ENCODE data around the gene KIF16B. TPM values are rescaled to one million over a fixed set of nuclear protein-coding genes. Genes with fewer than 3 reads are reported as not detected.
"Not testable (repeated sequence)": the region's sequence is repeated elsewhere in the genome, so short reads cannot be mapped to it uniquely, and the experiment has no call there.

Gene KIF16B
- total RNA-seq, 2 donors from 2014 or later, result 3.8 to 8.8 TPM

DNA sequence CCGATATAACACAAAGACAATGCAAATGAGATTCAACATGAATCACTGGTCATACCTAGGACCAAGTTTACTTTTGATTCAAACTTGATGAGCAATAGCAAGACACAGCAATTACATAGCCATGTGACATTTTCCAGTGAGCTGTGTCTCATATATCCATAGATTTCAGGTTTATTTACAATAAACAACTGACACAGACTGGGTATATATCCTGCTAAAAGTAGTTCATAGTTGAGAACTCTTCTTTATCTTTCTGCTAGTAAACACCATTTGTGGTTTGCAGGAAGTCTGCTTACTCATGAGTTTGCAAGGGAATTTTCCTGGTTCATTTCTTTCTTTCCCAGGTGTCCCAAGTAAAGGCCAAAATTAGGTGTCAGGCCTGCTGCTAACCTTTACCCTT lies 343.4 kb downstream of the KIF16B start:
- ATAC-seq (no peak), DNase-seq (ENCODE audit: low spot score) (no peak)
- Mint-ChIP-seq H3K36me3 (no peaks in the 10 kb centered on the region), H3K27ac (no peak overlapping the region), H3K9me3 (no peaks in the 10 kb centered on the region), H3K27me3 (peaks cover 0 to 1% of the 10 kb centered on the region in 2 donors), H3K4me3 (no peak overlapping the region), H3K4me1 (ENCODE audit: low read depth in 2 of 2) (peaks cover 0 to 1% of the 10 kb centered on the region in 2 donors)

DNA sequence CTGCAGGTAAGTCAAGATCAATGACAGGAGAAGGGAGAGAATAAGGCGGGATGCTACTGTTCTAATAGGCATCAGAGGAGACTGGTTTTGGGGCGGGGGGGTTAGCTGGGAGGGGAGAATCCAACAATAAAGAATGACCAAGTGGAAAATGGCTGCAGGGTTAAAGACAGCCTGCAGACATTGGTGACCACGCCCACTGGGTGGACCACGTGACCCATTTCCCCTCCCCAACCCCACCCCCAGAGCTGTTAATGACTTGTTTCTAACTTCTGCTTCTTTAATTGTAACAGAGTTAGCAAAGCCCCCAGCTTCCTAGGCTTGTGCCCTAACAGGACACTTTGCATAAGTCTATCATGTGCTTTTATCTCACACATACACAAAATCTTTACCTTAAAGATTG lies 344.5 kb downstream of the KIF16B start:
- Mint-ChIP-seq H3K36me3 (no peaks in the 10 kb centered on the region), H3K4me3 (no peak overlapping the region), H3K9me3 (no peaks in the 10 kb centered on the region), H3K27me3 (no peaks in the 10 kb centered on the region), H3K27ac (no peak overlapping the region), H3K4me1 (ENCODE audit: low read depth in 2 of 2) (no peaks in the 10 kb centered on the region)
- DNase-seq (ENCODE audit: low spot score), result no peak
- ATAC-seq, result no peak

DNA sequence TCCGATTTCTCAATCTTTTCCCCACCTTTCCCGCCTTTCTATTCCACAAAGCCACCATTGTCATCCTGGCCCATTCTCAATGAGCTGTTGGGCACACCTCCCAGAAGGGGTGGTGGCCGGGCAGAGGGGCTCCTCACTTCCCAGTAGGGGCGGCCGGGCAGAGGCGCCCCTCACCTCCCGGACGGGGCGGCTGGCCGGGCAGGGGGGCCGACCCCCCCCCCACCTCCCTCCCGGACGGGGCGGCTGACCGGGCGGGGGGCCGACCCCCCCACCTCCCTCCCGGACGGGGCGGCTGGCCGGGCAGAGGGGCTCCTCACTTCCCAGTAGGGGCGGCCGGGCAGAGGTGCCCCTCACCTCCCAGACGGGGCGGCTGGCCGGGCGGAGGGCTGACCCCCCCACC lies 346.3 kb downstream of the KIF16B start:
- not testable (repeated sequence) for H3K9me3 Mint-ChIP-seq; DNase-seq (ENCODE audit: low spot score); ATAC-seq; H3K27me3 Mint-ChIP-seq; H3K4me1 Mint-ChIP-seq (ENCODE audit: low read depth in 2 of 2); H3K4me3 Mint-ChIP-seq; H3K36me3 Mint-ChIP-seq; H3K27ac Mint-ChIP-seq

- Mint-ChIP-seq H3K36me3 (no peaks in the 10 kb centered on the region), H3K4me3 (no peak overlapping the region), H3K4me1 (ENCODE audit: low read depth in 2 of 2) (peaks cover 0 to 4% of the 10 kb centered on the region in 2 donors), H3K9me3 (peaks cover 4% of the 10 kb centered on the region), H3K27me3 (peaks cover 0 to 5% of the 10 kb centered on the region in 2 donors), H3K27ac (no peak overlapping the region)
- DNase-seq (ENCODE audit: low spot score), result no peak
- ATAC-seq, result no peak
Observed at GRCh38 chr20:16224836-16225235, 348.4 kb downstream of the KIF16B start.

DNA sequence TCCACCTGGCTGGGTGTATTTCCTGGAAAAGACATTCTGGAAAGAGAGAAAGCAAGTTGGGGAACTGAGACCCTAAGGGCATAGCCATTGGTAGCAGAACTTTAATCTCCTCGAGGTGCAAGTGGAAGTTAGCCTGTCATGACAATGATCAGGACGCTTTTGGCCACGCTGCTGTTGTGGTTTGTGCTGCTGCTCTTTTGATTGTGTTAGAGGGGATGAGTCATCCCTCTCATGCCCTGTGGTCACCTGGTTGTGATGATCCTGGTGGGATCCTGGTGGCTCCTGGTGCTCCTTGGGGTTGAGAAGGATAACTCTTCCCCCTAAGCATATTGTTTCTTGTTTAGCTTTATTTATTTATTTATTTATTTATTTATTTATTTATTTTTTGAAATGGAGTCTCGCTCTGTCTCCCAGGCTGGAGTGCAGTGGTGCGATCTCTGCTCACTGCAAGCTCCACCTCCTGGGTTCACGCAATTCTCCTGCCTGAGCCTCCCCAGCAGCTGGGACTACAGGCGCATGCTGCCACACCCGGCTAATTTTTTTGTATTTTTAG lies 350.3 kb downstream of the KIF16B start:
- Mint-ChIP-seq H3K27ac (no peak overlapping the region), H3K36me3 (no peaks in the 10 kb centered on the region), H3K27me3 (peaks cover 0 to 5% of the 10 kb centered on the region in 2 donors), H3K4me3 (no peak overlapping the region), H3K4me1 (ENCODE audit: low read depth in 2 of 2) (peaks cover 0 to 4% of the 10 kb centered on the region in 2 donors), H3K9me3 (peaks cover 4% of the 10 kb centered on the region)
- DNase-seq (ENCODE audit: low spot score), result no peak
- ATAC-seq, result no peak

Other genes with a start within 250 kb of the KIF16B start
- 10 to 100 TPM; 80.2 to 99.4 TPM for gene SNRPB2, start 156.6 kb upstream of the KIF16B start, total RNA-seq
- not detected for gene OTOR, start 174.9 kb upstream of the KIF16B start, total RNA-seq

Measured in natural killer cell treated with Interleukin-12 subunit alpha and Interleukin-12 subunit beta and Interleukin-15 and Interleukin-18, amount 100 ng/mL, for 72 hours (primary cell).